Esophagus muscularis mucosa (tissue), 3 donors: ENCODE results near the gene SCAANT1.

Experiments
- CTCF ChIP-seq, 3 experiments: fragments of 200-600 bp in 2 of 3; fragments of 450-650 bp in 1 of 3; sonication (generic) in 2 of 3; IDR thresholded peaks; one replicate each; pipeline ENCODE4 v1.5.1; 2017 to 2019; ENCODE audit warnings: antibody characterized with exemption in 3 of 3, mild to moderate bottlenecking in 2 of 3, moderate library complexity in 1 of 3
- EP300 ChIP-seq: sonication (generic); formaldehyde crosslinking; IDR thresholded peaks from one replicate; pipeline ENCODE4 v1.6.1; 2017; ENCODE audit warnings: antibody characterized with exemption

GRCh38 chr3:63910001-63910400 is 2.2 kb downstream of the SCAANT1 start:
- no peak for TF ChIP-seq EP300
- no peak for TF ChIP-seq CTCF (IDR thresholded peaks at IDR 0.05)
